VCaP (cell line): ENCODE results near the gene HDAC5.
A peak's percentile ranks its signal among the peaks of the same experiment; 100 is the strongest.

Experiments
- H3K27ac ChIP-seq: fragments of 450-650 bp; 2 replicates; pipeline ENCODE4 v1.5.1; 2017
- TF ChIP-seq, protein P1 (sequence below): fragments of 450-650 bp; conservative IDR thresholded peaks from 2 replicates; pipeline ENCODE4 v1.5.1; 2017; ENCODE audit warnings: mild to moderate bottlenecking, moderate library complexity

The HDAC5 gene

DNA sequence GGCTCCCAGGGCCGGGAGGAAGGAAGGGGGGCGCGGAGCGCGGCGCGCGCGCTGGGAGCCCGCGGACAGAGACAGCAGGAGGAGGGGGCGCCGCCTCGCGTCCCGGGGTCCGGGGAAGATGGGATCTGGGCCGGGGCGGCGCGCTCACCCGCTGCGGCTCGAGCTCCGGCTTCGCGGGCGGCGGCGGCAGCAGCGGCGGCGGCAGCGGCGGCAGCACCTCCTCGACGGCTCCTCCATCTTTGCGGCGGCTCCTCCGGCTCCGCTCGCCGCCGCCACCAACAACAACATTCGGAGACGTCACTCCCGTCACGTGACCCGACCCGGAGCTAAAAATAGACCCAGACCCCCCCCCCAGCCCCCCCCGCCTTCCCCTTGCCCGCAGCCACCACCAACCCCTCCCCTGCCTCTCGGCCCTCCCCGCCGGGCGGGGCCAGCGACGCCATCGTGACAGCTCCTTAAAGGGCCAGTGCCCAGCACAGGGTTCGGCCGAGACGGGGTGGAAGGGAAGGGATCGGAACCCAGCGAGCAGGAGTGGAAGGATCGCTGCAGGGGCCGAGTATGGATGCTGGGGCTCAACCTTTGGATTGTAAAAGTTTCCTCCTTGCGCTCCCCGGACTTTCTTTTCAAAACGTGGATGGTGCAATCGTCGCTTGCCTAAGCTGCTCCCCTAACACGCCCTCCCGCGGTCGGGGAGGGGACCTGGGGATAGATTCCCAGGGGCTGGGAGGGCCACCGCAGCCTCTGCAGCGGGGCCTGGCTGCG, at the start of gene HDAC5:
Gene HDAC5 (minus strand): TSS at position 286 of the 762 bp plus-strand sequence. CDS start 6,126 bp downstream, outside the sequence.
- H3K27ac ChIP-seq = peak within 1 kb of the TSS; percentile 90

GRCh38 chr17:44171931-44172455, 48.6 kb upstream of the HDAC5 start:
- TF ChIP-seq, protein P1, sequence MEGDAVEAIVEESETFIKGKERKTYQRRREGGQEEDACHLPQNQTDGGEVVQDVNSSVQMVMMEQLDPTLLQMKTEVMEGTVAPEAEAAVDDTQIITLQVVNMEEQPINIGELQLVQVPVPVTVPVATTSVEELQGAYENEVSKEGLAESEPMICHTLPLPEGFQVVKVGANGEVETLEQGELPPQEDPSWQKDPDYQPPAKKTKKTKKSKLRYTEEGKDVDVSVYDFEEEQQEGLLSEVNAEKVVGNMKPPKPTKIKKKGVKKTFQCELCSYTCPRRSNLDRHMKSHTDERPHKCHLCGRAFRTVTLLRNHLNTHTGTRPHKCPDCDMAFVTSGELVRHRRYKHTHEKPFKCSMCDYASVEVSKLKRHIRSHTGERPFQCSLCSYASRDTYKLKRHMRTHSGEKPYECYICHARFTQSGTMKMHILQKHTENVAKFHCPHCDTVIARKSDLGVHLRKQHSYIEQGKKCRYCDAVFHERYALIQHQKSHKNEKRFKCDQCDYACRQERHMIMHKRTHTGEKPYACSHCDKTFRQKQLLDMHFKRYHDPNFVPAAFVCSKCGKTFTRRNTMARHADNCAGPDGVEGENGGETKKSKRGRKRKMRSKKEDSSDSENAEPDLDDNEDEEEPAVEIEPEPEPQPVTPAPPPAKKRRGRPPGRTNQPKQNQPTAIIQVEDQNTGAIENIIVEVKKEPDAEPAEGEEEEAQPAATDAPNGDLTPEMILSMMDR = no peak
- H3K27ac ChIP-seq = peak overlapping the region; percentile 63

More for the DNA sequence above, at the start of gene HDAC5:
- TF ChIP-seq, protein P1 = peak; percentile 69

- peak within 1 kb of the TSS; percentile 63 for H3K27ac ChIP-seq
- TF ChIP-seq, protein P1 = no peak
Observed at GRCh38 chr17:44170499-44171201, 47.2 kb upstream of the HDAC5 start, which contains the start of gene ASB16. Gene ASB16 (plus strand): TSS chr17:44170704. CDS start chr17:44170790, 86 bp downstream.

DNA sequence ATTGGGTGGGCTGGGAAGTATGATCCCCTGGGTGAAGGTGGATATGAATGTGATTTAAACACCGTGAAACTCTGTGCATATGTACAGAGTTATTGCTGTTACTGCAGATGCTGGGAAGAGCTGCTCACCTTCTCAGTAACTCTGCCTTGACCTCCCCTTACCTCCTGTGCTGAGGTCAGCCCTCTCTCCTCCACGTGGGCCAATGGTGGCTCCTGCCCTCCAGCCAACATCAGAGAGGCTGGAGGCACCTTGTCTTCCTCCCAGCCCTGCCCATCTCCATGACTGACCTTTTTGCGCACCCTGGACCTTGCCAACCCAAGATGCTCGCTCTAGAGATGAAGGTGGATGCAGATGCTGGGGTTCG, 46.7 kb upstream of the HDAC5 start:
- TF ChIP-seq, protein P1 = no peak
- H3K27ac ChIP-seq = peak overlapping the region; percentile 63

GRCh38 chr17:44167181-44167861, 43.9 kb upstream of the HDAC5 start:
- TF ChIP-seq, protein P1 = no peak
- H3K27ac ChIP-seq = peak overlapping the region; percentile 66

DNA sequence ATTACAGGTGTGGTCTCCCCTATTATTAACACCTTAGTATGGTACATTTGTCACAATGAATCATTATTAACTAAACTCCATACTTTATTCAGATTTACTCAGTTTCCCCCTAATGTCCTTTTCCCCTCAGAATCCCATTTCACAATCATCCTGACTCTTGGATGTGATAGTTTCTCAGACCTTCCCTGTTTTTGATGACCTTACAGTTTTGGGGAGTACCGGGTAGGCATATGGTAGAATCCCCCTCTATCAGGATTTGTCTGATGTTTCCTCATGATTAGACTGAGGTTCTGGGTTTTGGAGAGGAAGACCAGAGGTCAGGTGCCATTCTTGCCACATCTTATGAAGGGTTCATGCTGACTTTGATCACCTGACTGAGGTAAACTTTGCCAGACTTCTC, 41.0 kb upstream of the HDAC5 start:
- TF ChIP-seq, protein P1 = no peak
- H3K27ac ChIP-seq = no peak overlapping the region
